Gastrocnemius medialis (tissue), 4 donors: ENCODE measurements around the gene EPHX1. TPM values are rescaled to one million over a fixed set of nuclear protein-coding genes. Genes with fewer than 3 reads are reported as not detected.
A peak's percentile ranks its signal among the peaks of the same experiment; 100 is the strongest.
"Not testable (repeated sequence)": the region's sequence is repeated elsewhere in the genome, so short reads cannot be mapped to it uniquely, and the experiment has no call there.

ENCODE experiments used
- ATAC-seq, 2 donors: fragments of 150-250 bp; one replicate each; pipeline ENCODE4 v1.9.1; 2016
- DNase-seq, 2 donors: peaks; one replicate each; pipeline ENCODE4 v3.0.0-alpha.2; 2019
- H3K27ac ChIP-seq, 4 donors: fragments of 200-600 bp; sonication (generic); 1 replicate in 1 of 4; 2 replicates in 3 of 4; pipeline ENCODE4 v1.5.1; 2016 to 2018; ENCODE audit warnings: mild to moderate bottlenecking in 2 of 4, moderate library complexity in 1 of 4
- H3K27me3 ChIP-seq, 3 donors: fragments of 200-600 bp; sonication (generic) in 2 of 3; 1 replicate in 1 of 3; 2 replicates in 2 of 3; pipeline versions ENCODE4 v1.5.1 to v1.6.0; 2016 to 2019; ENCODE audit warnings: mild to moderate bottlenecking in 1 of 3, moderate library complexity in 1 of 3
- H3K36me3 ChIP-seq, 2 donors: fragments of 200-600 bp; sonication (generic) in 1 of 2; one replicate each; pipeline ENCODE4 v1.5.1; 2017 to 2018
- H3K4me1 ChIP-seq, 2 donors: fragments of 200-600 bp; sonication (generic) in 1 of 2; one replicate each; pipeline ENCODE4 v1.5.1; 2016 to 2017; ENCODE audit warnings: mild to moderate bottlenecking in 2 of 2
- H3K4me3 ChIP-seq, 4 donors: fragments of 200-600 bp; sonication (generic) in 3 of 4; 1 replicate in 1 of 4; 2 replicates in 3 of 4; pipeline ENCODE4 v1.5.1; 2016 to 2019; ENCODE audit warnings: mild to moderate bottlenecking in 2 of 4
- H3K9me3 ChIP-seq, 3 donors: fragments of 200-600 bp; sonication (generic) in 2 of 3; 1 replicate in 1 of 3; 2 replicates in 2 of 3; pipeline ENCODE4 v1.5.1; 2016 to 2019
- POLR2A ChIP-seq, 2 donors: fragments of 450-650 bp; IDR thresholded peaks; one replicate each; pipeline ENCODE4 v1.6.1; 2017; ENCODE audit warnings: antibody characterized with exemption in 2 of 2, mild to moderate bottlenecking in 2 of 2, moderate library complexity in 2 of 2
- in situ Hi-C, 4 donors: fragments of 200-750 bp; cut with MboI; loops; one replicate each; pipeline versions ENCODE4 v1.15.0 to v1.8.0; 2017; ENCODE audit warnings: low sequenced_read_pairs in 4 of 4
- intact Hi-C: fragments of 100-400 bp; cut with DNase I; formaldehyde crosslinking; loops from one replicate; pipeline ENCODE4 v1.15.1; 2023; ENCODE audit warnings: low total_unique reads
- total RNA-seq, 4 donors: library from RNA; depleted of rRNA; stranded (reverse); fragments of >200 nt; gene quantifications; one replicate each; pipeline versions ENCODE4 v1.1.0 to v1.2.3, GENCODE V29; 2016
- TF ChIP-seq, protein P1 (sequence below), 5 experiments: fragments of 450-650 bp in 3 of 5; fragments of 200-600 bp in 2 of 5; sonication (generic) in 2 of 5; IDR thresholded peaks in 4 of 5; conservative IDR thresholded peaks in 1 of 5; 1 replicate in 4 of 5; 2 replicates in 1 of 5; pipeline ENCODE4 v1.5.1; 2016 to 2019; ENCODE audit warnings: antibody characterized with exemption in 5 of 5, mild to moderate bottlenecking in 3 of 5, moderate library complexity in 3 of 5

The EPHX1 gene
- total RNA-seq, 4 donors from 2014 or later, result 65.7 to 155 (median 108) TPM

DNA sequence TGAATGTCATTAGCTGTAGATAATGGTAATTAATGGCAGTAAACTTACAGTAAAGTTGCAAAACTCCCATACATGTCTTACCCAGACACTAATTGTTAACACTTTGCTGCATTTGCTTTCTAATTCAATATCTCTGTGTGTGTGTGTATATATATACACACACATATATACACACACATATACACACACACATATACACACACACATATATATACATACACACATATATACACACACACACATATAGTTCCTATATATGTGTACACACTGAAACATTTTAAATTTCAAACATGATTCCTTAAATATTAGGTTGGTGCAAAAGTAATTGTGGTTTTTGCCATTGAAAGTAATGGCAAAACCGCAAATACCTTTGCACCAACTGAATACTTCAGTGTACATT lies 3.7 kb upstream of the EPHX1 start:
- in situ Hi-C loops, result no loop called here
- Histone ChIP-seq H3K27me3 (no peaks in the 10 kb centered on the region), H3K4me3 (no peak overlapping the region), H3K27ac (no peak overlapping the region), H3K9me3 (no peaks in the 10 kb centered on the region), H3K4me1 (peaks cover 1 to 12% of the 10 kb centered on the region in 2 donors), H3K36me3 (no peaks in the 10 kb centered on the region)
- intact Hi-C loops, result loop anchor here (5.0 kb wide), 1 partner anchor 41 kb away; no protein-coding TSS in a partner anchor
- TF ChIP-seq, protein P1, sequence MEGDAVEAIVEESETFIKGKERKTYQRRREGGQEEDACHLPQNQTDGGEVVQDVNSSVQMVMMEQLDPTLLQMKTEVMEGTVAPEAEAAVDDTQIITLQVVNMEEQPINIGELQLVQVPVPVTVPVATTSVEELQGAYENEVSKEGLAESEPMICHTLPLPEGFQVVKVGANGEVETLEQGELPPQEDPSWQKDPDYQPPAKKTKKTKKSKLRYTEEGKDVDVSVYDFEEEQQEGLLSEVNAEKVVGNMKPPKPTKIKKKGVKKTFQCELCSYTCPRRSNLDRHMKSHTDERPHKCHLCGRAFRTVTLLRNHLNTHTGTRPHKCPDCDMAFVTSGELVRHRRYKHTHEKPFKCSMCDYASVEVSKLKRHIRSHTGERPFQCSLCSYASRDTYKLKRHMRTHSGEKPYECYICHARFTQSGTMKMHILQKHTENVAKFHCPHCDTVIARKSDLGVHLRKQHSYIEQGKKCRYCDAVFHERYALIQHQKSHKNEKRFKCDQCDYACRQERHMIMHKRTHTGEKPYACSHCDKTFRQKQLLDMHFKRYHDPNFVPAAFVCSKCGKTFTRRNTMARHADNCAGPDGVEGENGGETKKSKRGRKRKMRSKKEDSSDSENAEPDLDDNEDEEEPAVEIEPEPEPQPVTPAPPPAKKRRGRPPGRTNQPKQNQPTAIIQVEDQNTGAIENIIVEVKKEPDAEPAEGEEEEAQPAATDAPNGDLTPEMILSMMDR (IDR thresholded peaks at IDR 0.05 in 4 of 5, conservative IDR thresholded peaks at IDR 0.05 in 1 of 5), result no peak
- TF ChIP-seq POLR2A (IDR thresholded peaks at IDR 0.05), result no peak
- DNase-seq (no peak), ATAC-seq (no peak)

DNA sequence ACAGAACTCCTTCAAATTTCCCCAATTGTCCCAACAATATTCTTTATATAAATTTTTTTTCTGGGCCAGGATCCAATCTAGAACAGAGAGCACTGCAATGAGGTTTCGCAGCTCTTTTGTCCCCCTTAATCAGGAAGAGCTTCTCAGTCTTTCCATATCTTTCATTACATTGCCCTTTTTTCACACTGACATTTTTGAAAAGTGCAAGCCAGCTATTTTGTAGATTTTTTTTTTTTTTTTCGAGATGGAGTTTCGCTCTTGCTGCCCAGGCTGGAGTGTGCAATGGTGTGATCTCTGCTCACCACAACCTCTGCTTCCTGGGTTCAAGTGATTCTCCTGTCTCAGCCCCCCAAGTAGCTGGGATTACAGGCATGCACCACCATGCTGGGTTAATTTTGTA lies 3.2 kb upstream of the EPHX1 start:
- peaks cover 6 to 17% of the 10 kb centered on the region in 2 donors for H3K4me1 ChIP-seq
- in situ Hi-C loops, ATAC-seq, H3K36me3 ChIP-seq, H3K9me3 ChIP-seq, H3K27ac ChIP-seq, H3K27me3 ChIP-seq, DNase-seq, H3K4me3 ChIP-seq: not testable (repeated sequence)
- intact Hi-C loops, result loop anchor here (5.0 kb wide), 1 partner anchor 41 kb away; no protein-coding TSS in a partner anchor

DNA sequence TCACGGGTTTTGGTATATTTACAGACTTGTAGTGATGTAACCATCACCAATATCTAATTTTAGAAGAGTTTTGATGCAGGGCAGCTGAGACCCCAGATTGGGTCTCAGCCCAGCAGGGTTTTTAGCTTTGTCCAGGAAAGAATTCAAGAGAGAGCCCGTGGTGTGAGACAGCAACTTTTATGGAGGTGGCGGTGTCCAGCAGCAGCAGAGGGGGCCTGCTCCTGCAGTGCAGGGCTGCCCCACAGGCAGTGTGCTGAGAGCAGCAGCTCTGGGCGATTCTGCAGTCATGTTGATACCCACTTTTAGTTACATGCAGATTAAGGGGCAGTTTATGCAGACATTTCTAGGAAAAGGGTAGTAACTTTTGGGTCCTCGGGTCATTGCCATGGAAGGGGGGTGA lies 1.8 kb upstream of the EPHX1 start:
- H3K27ac ChIP-seq, result no peak overlapping the region
- intact Hi-C loops (loop anchor here (5.0 kb wide), 1 partner anchor 39 kb away; no protein-coding TSS in a partner anchor), in situ Hi-C loops (no loop called here)
- no peaks in the 10 kb centered on the region for H3K9me3 ChIP-seq
- H3K4me1 ChIP-seq, result peaks cover 20 to 31% of the 10 kb centered on the region in 2 donors
- ATAC-seq (no peak), DNase-seq (no peak)
- no peaks in the 10 kb centered on the region for H3K36me3 ChIP-seq
- TF ChIP-seq POLR2A (IDR thresholded peaks at IDR 0.05), result no peak
- H3K27me3 ChIP-seq, result no peaks in the 10 kb centered on the region
- H3K4me3 ChIP-seq, result no peak overlapping the region

DNA sequence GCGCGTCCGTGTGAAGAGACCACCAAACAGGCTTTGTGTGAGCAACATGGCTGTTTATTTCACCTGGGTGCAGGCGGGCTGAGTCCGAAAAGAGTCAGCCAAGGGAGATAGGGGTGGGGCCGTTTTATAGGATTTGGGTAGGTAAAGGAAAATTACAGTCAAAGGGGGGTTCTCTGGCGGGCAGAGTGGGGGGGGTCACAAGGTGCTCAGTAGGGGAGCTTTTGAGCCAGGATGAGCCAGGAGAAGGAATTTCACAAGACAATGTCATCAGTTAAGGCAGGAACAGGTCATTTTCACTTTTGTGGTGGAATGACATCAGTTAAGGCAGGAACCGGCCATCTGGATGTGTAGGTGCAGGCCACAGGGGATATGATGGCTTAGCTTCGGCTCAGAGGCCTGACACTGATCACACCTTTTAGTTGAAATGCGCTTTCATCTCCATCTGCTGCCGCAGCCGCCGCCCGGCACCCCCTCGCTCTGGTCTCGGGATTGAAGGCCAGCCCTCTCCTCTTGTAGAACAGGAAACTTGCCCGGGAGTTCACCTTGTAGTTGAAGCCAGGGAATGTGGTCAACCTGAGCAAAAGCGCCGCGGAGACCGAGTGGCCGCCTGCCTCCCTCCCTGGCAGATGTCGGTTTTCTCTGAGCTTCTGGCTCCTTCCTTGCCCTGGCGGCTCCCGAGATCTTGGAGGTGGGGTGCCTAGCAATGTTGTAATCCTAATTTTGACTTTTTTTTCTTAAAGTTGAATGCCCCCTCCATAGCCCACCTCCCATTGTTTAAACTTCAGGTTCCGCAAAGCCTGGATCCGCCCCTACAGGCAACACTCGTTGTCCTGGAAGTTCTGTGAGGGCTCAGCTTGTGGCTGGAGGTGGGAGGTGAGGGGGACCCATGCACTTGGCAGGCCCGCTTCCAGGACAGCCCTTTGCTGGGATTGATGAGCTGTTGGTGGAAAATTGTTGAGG lies 935 bp downstream of the EPHX1 start:
- H3K36me3 ChIP-seq, intact Hi-C loops, H3K9me3 ChIP-seq, in situ Hi-C loops, H3K27me3 ChIP-seq: not testable (repeated sequence)
- Histone ChIP-seq H3K4me1 (peaks cover 48 to 56% of the 10 kb centered on the region in 2 donors), H3K4me3 (peak overlapping the region; percentile 69 to 89 (median 75)), H3K27ac (peak overlapping the region; percentile 94 to 97 (median 96))
- peak; percentile 39 to 50 for ATAC-seq
- peak; percentile 56 to 69 for DNase-seq
- TF ChIP-seq POLR2A (IDR thresholded peaks at IDR 0.05), result peak; percentile 12 to 35

DNA sequence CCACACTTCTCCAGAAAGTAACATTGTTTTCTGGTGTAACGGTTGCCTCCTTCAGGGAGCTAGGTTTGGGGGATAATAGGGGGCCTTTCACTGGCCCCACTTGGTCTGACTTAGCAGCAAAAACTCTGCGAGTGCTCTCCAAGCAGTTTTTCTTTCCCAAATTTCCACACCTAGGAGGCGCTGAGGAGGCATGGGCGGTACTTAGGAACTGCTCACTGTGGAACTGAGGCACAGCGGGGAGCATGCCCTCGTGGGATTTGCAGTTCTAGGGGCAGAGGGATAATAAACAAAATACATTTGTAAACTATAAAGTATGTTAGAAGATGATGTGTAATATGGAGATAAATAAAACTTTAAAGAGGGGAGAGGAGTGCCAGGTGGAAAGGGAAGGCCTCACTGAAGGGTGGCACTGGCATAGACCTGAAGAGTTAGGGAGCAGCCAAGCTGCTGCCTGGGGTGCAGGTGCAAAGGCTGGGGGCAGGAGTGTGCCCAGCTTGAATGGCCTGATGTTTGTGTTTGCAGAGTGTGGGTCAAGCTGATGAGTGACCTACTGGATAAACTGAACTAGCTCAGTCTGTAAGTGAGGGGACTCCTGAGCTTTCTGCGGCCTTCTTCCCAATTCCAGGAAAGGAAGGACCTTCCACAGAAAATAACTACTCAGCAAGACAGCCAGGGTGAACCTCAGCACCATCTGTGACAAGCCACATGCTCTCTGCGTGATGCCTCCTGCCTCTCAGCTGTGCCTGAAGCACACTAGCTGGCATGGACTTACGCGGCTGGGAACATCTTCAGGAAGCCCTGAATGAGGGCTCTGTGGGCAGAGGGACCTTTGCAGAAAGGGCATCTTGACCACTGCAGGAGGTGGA lies 1.9 kb downstream of the EPHX1 start:
- Histone ChIP-seq H3K27ac (peak overlapping the region; percentile 94 to 97 (median 96)), H3K4me3 (peak overlapping the region; percentile 69 to 89 (median 75)), H3K9me3 (no peaks in the 10 kb centered on the region), H3K36me3 (no peaks in the 10 kb centered on the region), H3K27me3 (no peaks in the 10 kb centered on the region), H3K4me1 (peaks cover 57 to 66% of the 10 kb centered on the region in 2 donors)
- TF ChIP-seq, protein P1 (IDR thresholded peaks at IDR 0.05 in 4 of 5, conservative IDR thresholded peaks at IDR 0.05 in 1 of 5), result peak in 1 of 5 experiments; percentile 42
- TF ChIP-seq POLR2A (IDR thresholded peaks at IDR 0.05), result no peak
- DNase-seq, result peak; percentile 67 to 76
- peak; percentile 29 to 40 for ATAC-seq
- in situ Hi-C loops (no loop called here), intact Hi-C loops (loop anchor here (2.0 kb wide), 1 partner anchor 113 kb away; the partner anchor contains the start of gene PYCR2)
